IMR-90 (cell line): ENCODE results near the gene ITGAL. TPM values are rescaled to one million over a fixed set of nuclear protein-coding genes. Genes with fewer than 3 reads are reported as not detected.

Experiments
- ATAC-seq: fragments of 200-7000 bp; cut with Tn5 transposase; 2 replicates; pipeline ENCODE4 v1.9.1; 2020; ENCODE audit warnings: low read depth, mild to moderate bottlenecking, moderate library complexity
- BruUV-seq: library from RNA; stranded (reverse); fragments of 400-500 nt; replicated peaks from 2 replicates; lab custom pipeline; 2021; lab: Mats Ljungman, UMichigan
- CTCF ChIA-PET: fragments of 300-600 bp; formaldehyde crosslinking; extraction: SDS; loops from one replicate; lab custom pipeline; 2021; ENCODE audit warnings: antibody characterized with exemption; lab: Yijun Ruan, JAX
- POLR2A ChIA-PET: fragments of 300-600 bp; sonication (Branson Sonifier 250); formaldehyde crosslinking; loops from one replicate; lab custom pipeline; 2022; ENCODE audit warnings: antibody characterized with exemption; ENCODE audit not compliant: unreplicated experiment; lab: Charles Lee
- DNase-seq: peaks from one replicate; pipeline ENCODE4 v3.0.0; 2013
- H2AFZ ChIP-seq: replicated peaks from 2 replicates; pipeline ENCODE3; 2013; ENCODE audit warnings: low read length, mild to moderate bottlenecking; ENCODE audit not compliant: poor library complexity
- H2AK5ac ChIP-seq: 2 replicates; pipeline ENCODE4 v1.6.1; 2013; ENCODE audit warnings: low read depth, low read length, inconsistent platforms
- H2AK9ac ChIP-seq: replicated peaks from 2 replicates; pipeline ENCODE3; 2013; ENCODE audit warnings: mild to moderate bottlenecking, low read depth, low read length, moderate library complexity; ENCODE audit not compliant: poor library complexity
- H2BK120ac ChIP-seq: 2 replicates; pipeline ENCODE4 v1.6.1; 2013; ENCODE audit warnings: low read depth, low read length, inconsistent platforms
- H2BK15ac ChIP-seq: 3 replicates; pipeline ENCODE4 v1.6.1; 2013; ENCODE audit warnings: low read depth, low read length, inconsistent platforms
- H2BK20ac ChIP-seq: 2 replicates; pipeline ENCODE4 v1.6.1; 2013; ENCODE audit warnings: low read depth, mild to moderate bottlenecking, inconsistent platforms, low read length, moderate library complexity
- H2BK5ac ChIP-seq: 2 replicates; pipeline ENCODE4 v1.6.1; 2013; ENCODE audit warnings: mild to moderate bottlenecking, low read depth, low read length, inconsistent platforms; ENCODE audit not compliant: poor library complexity, severe bottlenecking
- H3K14ac ChIP-seq: replicated peaks from 2 replicates; pipeline ENCODE4 v1.6.1; 2013; ENCODE audit warnings: low read depth, low read length, inconsistent platforms
- H3K18ac ChIP-seq: 2 replicates; pipeline ENCODE4 v1.6.1; 2013; ENCODE audit warnings: low read depth, low read length, control low read depth
- H3K23ac ChIP-seq: 2 replicates; pipeline ENCODE4 v1.6.1; 2013; ENCODE audit warnings: low read depth, low read length, inconsistent platforms
- H3K27ac ChIP-seq: 2 replicates; pipeline ENCODE4 v1.5.1; 2013; ENCODE audit warnings: mild to moderate bottlenecking, control low read depth, low read length; ENCODE audit not compliant: insufficient read depth
- H3K27me3 ChIP-seq: 2 replicates; pipeline ENCODE4 v1.6.1; 2013; ENCODE audit warnings: low read length; ENCODE audit not compliant: control insufficient read depth, insufficient read depth
- H3K36me3 ChIP-seq: 2 replicates; pipeline ENCODE4 v1.6.1; 2013; ENCODE audit warnings: low read length, mixed read lengths; ENCODE audit not compliant: control insufficient read depth, insufficient read depth
- H3K4ac ChIP-seq: 2 replicates; pipeline ENCODE4 v1.6.1; 2013; ENCODE audit warnings: low read depth, low read length, inconsistent platforms
- H3K4me1 ChIP-seq: 2 replicates; pipeline ENCODE4 v1.6.1; 2013; ENCODE audit warnings: low read length, mixed read lengths; ENCODE audit not compliant: control insufficient read depth, insufficient read depth
- H3K4me2 ChIP-seq: 2 replicates; pipeline ENCODE4 v1.6.1; 2013; ENCODE audit warnings: low read depth, mild to moderate bottlenecking, control low read depth, low read length, moderate library complexity
- H3K4me3 ChIP-seq: 2 replicates; pipeline ENCODE4 v1.5.1; 2013; ENCODE audit warnings: low read depth, mild to moderate bottlenecking, control low read depth, low read length, moderate library complexity; ENCODE audit not compliant: insufficient read depth
- H3K56ac ChIP-seq: 2 replicates; pipeline ENCODE4 v1.6.1; 2013; ENCODE audit warnings: low read length, inconsistent platforms; ENCODE audit not compliant: insufficient read depth; ENCODE audit errors: extremely low read depth
- H3K79me1 ChIP-seq, 2 experiments: 2 replicates each; pipeline ENCODE4 v1.6.1; 2013; ENCODE audit warnings: low read length in 2 of 2, inconsistent platforms in 1 of 2, low read depth in 1 of 2
- H3K9ac ChIP-seq: 2 replicates; pipeline ENCODE4 v1.6.1; 2013; ENCODE audit warnings: low read depth, low read length, control low read depth
- H3K9me1 ChIP-seq: 2 replicates; pipeline ENCODE4 v1.6.1; 2013; ENCODE audit warnings: low read length, inconsistent platforms; ENCODE audit not compliant: insufficient read depth
- H3K9me3 ChIP-seq: 2 replicates; pipeline ENCODE4 v1.6.1; 2013; ENCODE audit warnings: low read length; ENCODE audit not compliant: control insufficient read depth, insufficient read depth
- H4K20me1 ChIP-seq: 2 replicates; pipeline ENCODE4 v1.6.1; 2013; ENCODE audit warnings: low read length, inconsistent platforms; ENCODE audit not compliant: insufficient read depth
- H4K5ac ChIP-seq: 2 replicates; pipeline ENCODE4 v1.6.1; 2013; ENCODE audit warnings: mild to moderate bottlenecking, low read depth, low read length, control low read depth
- H4K8ac ChIP-seq, 2 experiments: 2 replicates each; pipeline ENCODE4 v1.6.1; 2013; ENCODE audit warnings: low read depth in 2 of 2, low read length in 2 of 2, control low read depth in 1 of 2, inconsistent platforms in 1 of 2
- H4K91ac ChIP-seq: 2 replicates; pipeline ENCODE4 v1.6.1; 2013; ENCODE audit warnings: low read depth, low read length, inconsistent platforms; ENCODE audit not compliant: insufficient read depth
- BHLHE40 ChIP-seq: fragments of 150-350 bp; IDR thresholded peaks from 2 replicates; pipeline ENCODE4 v1.6.1; 2016; ENCODE audit warnings: mild to moderate bottlenecking, low read depth, low read length
- CHD1 ChIP-seq: IDR thresholded peaks from 2 replicates; pipeline ENCODE4 v1.6.1; 2012; ENCODE audit warnings: low read depth, low read length, improper control_type of control experiment
- CTCF ChIP-seq: conservative IDR thresholded peaks from 2 replicates; pipeline ENCODE4 v1.5.1; 2012; ENCODE audit warnings: mild to moderate bottlenecking, low read depth, low read length, improper control_type of control experiment
- FOS ChIP-seq: fragments of 150-350 bp; IDR thresholded peaks from 2 replicates; pipeline ENCODE4 v1.6.1; 2016; ENCODE audit warnings: low read depth, low read length
- MAFK ChIP-seq: IDR thresholded peaks from 2 replicates; pipeline ENCODE4 v1.6.1; 2012; ENCODE audit warnings: low read depth, low read length, improper control_type of control experiment
- MAZ ChIP-seq: IDR thresholded peaks from 2 replicates; pipeline ENCODE4 v1.6.1; 2012; ENCODE audit warnings: low read depth, mild to moderate bottlenecking, low read length, improper control_type of control experiment, moderate library complexity, borderline replicate concordance
- MXI1 ChIP-seq: IDR thresholded peaks from 2 replicates; pipeline ENCODE4 v1.6.1; 2012; ENCODE audit warnings: low read depth, mild to moderate bottlenecking, low read length, moderate library complexity, borderline replicate concordance
- POLR2A ChIP-seq: IDR thresholded peaks from 2 replicates; pipeline ENCODE4 v1.6.1; 2012; ENCODE audit warnings: mild to moderate bottlenecking, low read depth, low read length
- RFX5 ChIP-seq: IDR thresholded peaks from 2 replicates; pipeline ENCODE4 v1.8.0; 2012; ENCODE audit warnings: low read depth, mild to moderate bottlenecking, low read length, moderate library complexity
- WGBS, 2 experiments: methylation state at CpG; one replicate each; pipeline versions ENCODE4 v1.1.5 to v1.1.7; 2013; ENCODE audit warnings: missing lambda C conversion rate in 2 of 2; ENCODE audit not compliant: insufficient read length in 1 of 2; ENCODE audit errors: extremely low coverage in 2 of 2; 5-methylcytosine and 5-hydroxymethylcytosine counted together
- dilution Hi-C: fragments of 300-500 bp; cut with HindIII; formaldehyde crosslinking; loops from one replicate; pipeline ENCODE4 v1.14.3; 2018; ENCODE audit warnings: low sequenced_read_pairs; ENCODE audit not compliant: unreplicated experiment
- in situ Hi-C: fragments of 300-500 bp; cut with MboI; formaldehyde crosslinking; loops from 3 replicates; pipeline ENCODE4 v1.14.3; 2019; ENCODE audit warnings: low sequenced_read_pairs, inconsistent platforms, mixed read lengths
- intact Hi-C: fragments of 100-400 bp; cut with micrococcal nuclease; formaldehyde crosslinking; loops from 2 replicates; pipeline ENCODE4 v1.10.0; 2022
- polyA plus RNA-seq, 3 experiments: library from polyadenylated mRNA; depleted of rRNA; stranded (reverse); fragments of >200 nt; gene quantifications; 2 replicates each; pipeline ENCODE4 v1.2.3, GENCODE V29; 2012; ENCODE audit warnings: low replicate concordance in 1 of 3
- total RNA-seq: library from RNA; depleted of rRNA; stranded (reverse); fragments of >200 nt; gene quantifications from 2 replicates; pipeline ENCODE4 v1.2.3, GENCODE V29; 2012

Gene ITGAL
- total and polyA plus RNA-seq, 2 of the 4 experiments (the other 2 are of a cell fraction) = not detected

GRCh38 chr16:30557957-30558788, 85.6 kb downstream of the ITGAL start, which contains the start of gene ZNF764 (continued):
- no peak for TF ChIP-seq CHD1
- TF ChIP-seq MAZ = no peak; the same call in 1 of the 2 replicates
- TF ChIP-seq MAFK = no peak

GRCh38 chr16:30558789-30559377, 86.3 kb downstream of the ITGAL start:
- Histone ChIP-seq H3K4me2 (peak overlapping the region; percentile 86), H4K5ac (peak overlapping the region; percentile 93), H3K23ac (peak overlapping the region; percentile 83; the same call in 1 of the 2 replicates), H2AK9ac (peak overlapping the region; percentile 97), H3K79me1 (peaks cover 7 to 28% of the 10 kb centered on the region in 2 experiments; a peak in 2 of 4 replicates), H4K8ac (peak overlapping the region; percentile 94 to 99), H3K56ac (no peak overlapping the region), H3K4me1 (no peaks in the 10 kb centered on the region), H3K36me3 (peaks cover 17% of the 10 kb centered on the region), H3K14ac (peak overlapping the region; percentile 98), H3K4me3 (peak overlapping the region; percentile 44; the same call in 1 of the 2 replicates), H2BK5ac (peak overlapping the region; percentile 68), H4K91ac (peak overlapping the region; percentile 96), H3K9me1 (no peaks in the 10 kb centered on the region), H2BK20ac (peak overlapping the region; percentile 18; the same call in 1 of the 2 replicates), H2BK120ac (peak overlapping the region; percentile 55; the same call in 1 of the 2 replicates), H2BK15ac (peak overlapping the region; percentile 31; the same call in 1 of the 3 replicates), H3K9me3 (no peaks in the 10 kb centered on the region), H3K27me3 (no peaks in the 10 kb centered on the region), H2AK5ac (peak overlapping the region; percentile 87), H3K18ac (peak overlapping the region; percentile 71), H3K9ac (peak overlapping the region; percentile 56), H4K20me1 (no peaks in the 10 kb centered on the region; the same call in 1 of the 2 replicates), H3K4ac (peak overlapping the region; percentile 98), H3K27ac (peak overlapping the region; percentile 67), H2AFZ (peak overlapping the region; percentile 97)
- WGBS, 2 experiments = 87% methylated on average over 11 of the region's 21 CpGs; no CpG with 5 or more reads in 1 of the 2 experiments
- in situ Hi-C loops (no loop called here), intact Hi-C loops (loop anchor here (1.0 kb wide), 1 partner anchor 26 kb away; the partner anchor contains the start of gene ZNF785), dilution Hi-C loops (no loop called here)
- POLR2A ChIA-PET = no interaction called here
- BruUV-seq = no TSS peak
- ATAC-seq = no peak
- no peak for DNase-seq
- TF ChIP-seq FOS = no peak
- no peak for TF ChIP-seq RFX5
- TF ChIP-seq POLR2A = no peak
- no peak for TF ChIP-seq BHLHE40
- TF ChIP-seq MXI1 = no peak
- no peak for TF ChIP-seq CTCF
- CTCF ChIA-PET = interaction anchor here (0.6 kb wide), 2 partner anchors 77 to 399 kb away, joined by 3 to 5 read pairs; no protein-coding TSS in a partner anchor
